ENCODE data around the gene MEGF9. TPM values are rescaled to one million over a fixed set of nuclear protein-coding genes. Genes with fewer than 3 reads are reported as not detected.

Gene MEGF9
- total and polyA plus RNA-seq, 2 of the 13 experiments (the other 11 are each of a cell fraction or from before 2014, with no cell fraction given), result 3.1 to 3.3 TPM

GRCh38 chr9:120580051-120580896, 134.0 kb downstream of the MEGF9 start, which contains the start of gene CDK5RAP2 (continued):
- TF ChIP-seq HMGXB4 (CRISPR knock-in tag; IDR thresholded peaks at IDR 0.05; ENCODE audit: borderline replicate concordance in 1 of 2, low read depth in 1 of 2), result peak; percentile 52 to 57; a peak in 2 of 4 replicates
- TF ChIP-seq ZBTB2 (CRISPR knock-in tag; IDR thresholded peaks at IDR 0.05; ENCODE audit: low read depth), result peak; percentile 32; the same call in 1 of the 2 replicates
- no peak for TF ChIP-seq ARHGAP35 (CRISPR knock-in tag; IDR thresholded peaks at IDR 0.05; ENCODE audit: borderline replicate concordance)
- TF ChIP-seq ZBTB3 (CRISPR knock-in tag; IDR thresholded peaks at IDR 0.05; ENCODE audit: borderline replicate concordance, low read depth), result peak; percentile 65; the same call in 1 of the 2 replicates
- TF ChIP-seq AKAP8 (CRISPR knock-in tag; IDR thresholded peaks at IDR 0.05), result no peak
- TF ChIP-seq SUZ12 (IDR thresholded peaks at IDR 0.05; ENCODE audit: low read depth, low read length), result no peak
- TF ChIP-seq PRPF4 (IDR thresholded peaks at IDR 0.05; ENCODE audit: low read depth, low read length, poor library complexity, severe bottlenecking), result no peak
- TF ChIP-seq MAZ (IDR thresholded peaks at IDR 0.05; ENCODE audit: borderline replicate concordance, low read depth, low read length), result peak; percentile 42; the same call in 1 of the 2 replicates
- no peak; the same call in 1 of the 2 replicates for TF ChIP-seq MAZ (CRISPR knock-in tag; IDR thresholded peaks at IDR 0.05; ENCODE audit: low read depth)
- peak; percentile 96 for TF ChIP-seq CREM (IDR thresholded peaks at IDR 0.05)
- TF ChIP-seq CREM (CRISPR knock-in tag; IDR thresholded peaks at IDR 0.05), result no peak
- TF ChIP-seq CBX5 (CRISPR knock-in tag; IDR thresholded peaks at IDR 0.05; ENCODE audit: borderline replicate concordance), result no peak; the same call in 1 of the 2 replicates
- TF ChIP-seq SOX13 (IDR thresholded peaks at IDR 0.05), result no peak
- peak in 1 of 2 experiments; percentile 5; a peak in 1 of 4 replicates for TF ChIP-seq SOX13 (CRISPR knock-in tag; conservative IDR thresholded peaks at IDR 0.05 in 1 of 2, IDR thresholded peaks at IDR 0.05 in 1 of 2)
- TF ChIP-seq NCOR1 (IDR thresholded peaks at IDR 0.05; ENCODE audit: borderline replicate concordance, low read length), result peak; percentile 26; the same call in 1 of the 2 replicates
- peak; percentile 49; the same call in 1 of the 2 replicates for TF ChIP-seq ZBTB38 (CRISPR knock-in tag; IDR thresholded peaks at IDR 0.05)
- peak in 1 of 2 experiments; percentile 69; a peak in 2 of 4 replicates for TF ChIP-seq KLF16 (CRISPR knock-in tag; IDR thresholded peaks at IDR 0.05)
- no peak for TF ChIP-seq ZNF619 (CRISPR knock-in tag; IDR thresholded peaks at IDR 0.05)
- peak; percentile 78; the same call in 1 of the 2 replicates for TF ChIP-seq AKNA (CRISPR knock-in tag; IDR thresholded peaks at IDR 0.05; ENCODE audit: borderline replicate concordance)
- 0 out of 2 replicates have a peak, but pooled peaks have one; percentile 52 for TF ChIP-seq ZNF615 (CRISPR knock-in tag; IDR thresholded peaks at IDR 0.05; ENCODE audit: borderline replicate concordance)
